ENCODE measurements around the gene FBXW5. TPM values are rescaled to one million over a fixed set of nuclear protein-coding genes. Genes with fewer than 3 reads are reported as not detected.

The FBXW5 gene
- total and polyA plus RNA-seq, 2 experiments from 2014 or later, result 27.0 to 111 TPM

- TF ChIP-seq, protein P1, sequence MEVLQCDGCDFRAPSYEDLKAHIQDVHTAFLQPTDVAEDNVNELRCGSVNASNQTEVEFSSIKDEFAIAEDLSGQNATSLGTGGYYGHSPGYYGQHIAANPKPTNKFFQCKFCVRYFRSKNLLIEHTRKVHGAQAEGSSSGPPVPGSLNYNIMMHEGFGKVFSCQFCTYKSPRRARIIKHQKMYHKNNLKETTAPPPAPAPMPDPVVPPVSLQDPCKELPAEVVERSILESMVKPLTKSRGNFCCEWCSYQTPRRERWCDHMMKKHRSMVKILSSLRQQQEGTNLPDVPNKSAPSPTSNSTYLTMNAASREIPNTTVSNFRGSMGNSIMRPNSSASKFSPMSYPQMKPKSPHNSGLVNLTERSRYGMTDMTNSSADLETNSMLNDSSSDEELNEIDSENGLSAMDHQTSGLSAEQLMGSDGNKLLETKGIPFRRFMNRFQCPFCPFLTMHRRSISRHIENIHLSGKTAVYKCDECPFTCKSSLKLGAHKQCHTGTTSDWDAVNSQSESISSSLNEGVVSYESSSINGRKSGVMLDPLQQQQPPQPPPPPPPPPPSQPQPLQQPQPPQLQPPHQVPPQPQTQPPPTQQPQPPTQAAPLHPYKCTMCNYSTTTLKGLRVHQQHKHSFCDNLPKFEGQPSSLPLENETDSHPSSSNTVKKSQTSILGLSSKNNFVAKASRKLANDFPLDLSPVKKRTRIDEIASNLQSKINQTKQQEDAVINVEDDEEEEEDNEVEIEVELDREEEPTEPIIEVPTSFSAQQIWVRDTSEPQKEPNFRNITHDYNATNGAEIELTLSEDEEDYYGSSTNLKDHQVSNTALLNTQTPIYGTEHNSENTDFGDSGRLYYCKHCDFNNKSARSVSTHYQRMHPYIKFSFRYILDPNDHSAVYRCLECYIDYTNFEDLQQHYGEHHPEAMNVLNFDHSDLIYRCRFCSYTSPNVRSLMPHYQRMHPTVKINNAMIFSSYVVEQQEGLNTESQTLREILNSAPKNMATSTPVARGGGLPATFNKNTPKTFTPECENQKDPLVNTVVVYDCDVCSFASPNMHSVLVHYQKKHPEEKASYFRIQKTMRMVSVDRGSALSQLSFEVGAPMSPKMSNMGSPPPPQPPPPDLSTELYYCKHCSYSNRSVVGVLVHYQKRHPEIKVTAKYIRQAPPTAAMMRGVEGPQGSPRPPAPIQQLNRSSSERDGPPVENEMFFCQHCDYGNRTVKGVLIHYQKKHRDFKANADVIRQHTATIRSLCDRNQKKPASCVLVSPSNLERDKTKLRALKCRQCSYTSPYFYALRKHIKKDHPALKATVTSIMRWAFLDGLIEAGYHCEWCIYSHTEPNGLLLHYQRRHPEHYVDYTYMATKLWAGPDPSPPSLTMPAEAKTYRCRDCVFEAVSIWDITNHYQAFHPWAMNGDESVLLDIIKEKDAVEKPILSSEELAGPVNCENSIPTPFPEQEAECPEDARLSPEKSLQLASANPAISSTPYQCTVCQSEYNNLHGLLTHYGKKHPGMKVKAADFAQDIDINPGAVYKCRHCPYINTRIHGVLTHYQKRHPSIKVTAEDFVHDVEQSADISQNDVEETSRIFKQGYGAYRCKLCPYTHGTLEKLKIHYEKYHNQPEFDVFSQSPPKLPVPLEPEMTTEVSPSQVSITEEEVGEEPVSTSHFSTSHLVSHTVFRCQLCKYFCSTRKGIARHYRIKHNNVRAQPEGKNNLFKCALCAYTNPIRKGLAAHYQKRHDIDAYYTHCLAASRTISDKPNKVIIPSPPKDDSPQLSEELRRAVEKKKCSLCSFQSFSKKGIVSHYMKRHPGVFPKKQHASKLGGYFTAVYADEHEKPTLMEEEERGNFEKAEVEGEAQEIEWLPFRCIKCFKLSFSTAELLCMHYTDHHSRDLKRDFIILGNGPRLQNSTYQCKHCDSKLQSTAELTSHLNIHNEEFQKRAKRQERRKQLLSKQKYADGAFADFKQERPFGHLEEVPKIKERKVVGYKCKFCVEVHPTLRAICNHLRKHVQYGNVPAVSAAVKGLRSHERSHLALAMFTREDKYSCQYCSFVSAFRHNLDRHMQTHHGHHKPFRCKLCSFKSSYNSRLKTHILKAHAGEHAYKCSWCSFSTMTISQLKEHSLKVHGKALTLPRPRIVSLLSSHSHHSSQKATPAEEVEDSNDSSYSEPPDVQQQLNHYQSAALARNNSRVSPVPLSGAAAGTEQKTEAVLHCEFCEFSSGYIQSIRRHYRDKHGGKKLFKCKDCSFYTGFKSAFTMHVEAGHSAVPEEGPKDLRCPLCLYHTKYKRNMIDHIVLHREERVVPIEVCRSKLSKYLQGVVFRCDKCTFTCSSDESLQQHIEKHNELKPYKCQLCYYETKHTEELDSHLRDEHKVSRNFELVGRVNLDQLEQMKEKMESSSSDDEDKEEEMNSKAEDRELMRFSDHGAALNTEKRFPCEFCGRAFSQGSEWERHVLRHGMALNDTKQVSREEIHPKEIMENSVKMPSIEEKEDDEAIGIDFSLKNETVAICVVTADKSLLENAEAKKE (CRISPR knock-in tag; IDR thresholded peaks at IDR 0.05), result no peak
- no peak for TF ChIP-seq POLR2AphosphoS5 (IDR thresholded peaks at IDR 0.05; ENCODE audit: low read depth)
- TF ChIP-seq ETS1 (IDR thresholded peaks at IDR 0.05), result no peak
- no peak for TF ChIP-seq STAT1 (IDR thresholded peaks at IDR 0.05; ENCODE audit: unreplicated experiment)
- no peak for TF ChIP-seq EZH2 (IDR thresholded peaks at IDR 0.05; ENCODE audit: low read depth, unreplicated experiment)
- no peak for TF ChIP-seq EZH2phosphoT487 (IDR thresholded peaks at IDR 0.05; ENCODE audit: unreplicated experiment)
- no peak for TF ChIP-seq NANOG (IDR thresholded peaks at IDR 0.05; ENCODE audit: borderline replicate concordance)
- TF ChIP-seq ZNF331 (CRISPR knock-in tag; IDR thresholded peaks at IDR 0.05; ENCODE audit: low read depth), result no peak
- TF ChIP-seq JUNB (IDR thresholded peaks at IDR 0.05; ENCODE audit: unreplicated experiment), result no peak
- no peak for TF ChIP-seq CREB1 (CRISPR knock-in tag; IDR thresholded peaks at IDR 0.05; ENCODE audit: low read depth)
- no peak for TF ChIP-seq ZNF114 (CRISPR knock-in tag; IDR thresholded peaks at IDR 0.05)
Observed at GRCh38 chr9:136927343-136928271, 16.9 kb downstream of the FBXW5 start (continued).
